Keratinocyte (primary cell): ENCODE results near the gene PRPF6.

Experiments used
- CTCF ChIP-seq, 3 experiments: IDR thresholded peaks in 1 of 3; conservative IDR thresholded peaks in 1 of 3; optimal IDR thresholded peaks in 1 of 3; 2 replicates in 2 of 3; 3 replicates in 1 of 3; pipeline versions ENCODE3 to v1.5.1; 2011; ENCODE audit warnings: low read length in 3 of 3, mild to moderate bottlenecking in 3 of 3, moderate library complexity in 2 of 3, control low read depth in 1 of 3, inconsistent platforms in 1 of 3; ENCODE audit not compliant: insufficient read depth in 2 of 3; ENCODE audit errors: extremely low read depth in 1 of 3
- EZH2 ChIP-seq: IDR thresholded peaks from one replicate; pipeline ENCODE4 v1.6.1; 2012; ENCODE audit warnings: inconsistent platforms, mild to moderate bottlenecking, low read length, moderate library complexity

DNA sequence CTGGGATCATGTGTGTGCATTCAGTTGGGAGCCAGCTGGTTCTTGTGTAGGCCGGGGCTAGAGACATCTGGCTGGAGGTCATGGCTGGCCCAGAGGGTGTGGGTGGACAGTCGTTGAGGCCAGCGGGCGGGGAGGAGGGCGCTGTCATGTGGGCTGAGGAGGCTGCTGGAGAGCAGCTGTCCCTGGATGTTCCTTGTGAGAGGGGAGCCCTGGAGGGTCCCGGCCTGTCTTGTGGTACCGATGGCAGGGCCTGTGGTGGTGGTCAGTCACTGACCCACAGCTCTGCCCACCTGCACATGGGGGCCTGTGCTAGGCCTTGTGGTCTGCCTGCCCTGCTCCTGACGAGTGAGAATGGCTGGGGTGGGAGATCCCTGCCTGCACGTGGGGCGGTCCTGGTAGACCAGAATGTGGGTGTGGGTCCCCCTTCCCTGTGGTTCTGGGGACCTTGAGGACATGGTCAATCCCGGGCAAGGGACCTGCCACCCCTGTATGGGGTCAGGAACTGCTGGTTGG is 53.1 kb downstream of the PRPF6 start:
- no peak for TF ChIP-seq CTCF (optimal IDR thresholded peaks at IDR 0.05 in 1 of 3, IDR thresholded peaks at IDR 0.05 in 1 of 3, conservative IDR thresholded peaks at IDR 0.05 in 1 of 3; ENCODE audit: extremely low read depth in 1 of 3, insufficient read depth in 2 of 3, low read length in 3 of 3)
- TF ChIP-seq EZH2: no peak
